Stimulated activated CD4-positive, alpha-beta T cell treated with anti-CD3 and anti-CD28 coated beads, Interleukin-2, amount 100 ng/mL, for 48 hours (primary cell): Measurements from ENCODE around the gene EFNA5.

Source experiments
- DNase-seq, 2 donors: peaks; one replicate each; pipeline ENCODE4 v3.0.0-alpha.2; 2020

EFNA5 gene

GRCh38 chr5:107385708-107386107, 285.0 kb downstream of the EFNA5 start:
- no peak for DNase-seq

DNA sequence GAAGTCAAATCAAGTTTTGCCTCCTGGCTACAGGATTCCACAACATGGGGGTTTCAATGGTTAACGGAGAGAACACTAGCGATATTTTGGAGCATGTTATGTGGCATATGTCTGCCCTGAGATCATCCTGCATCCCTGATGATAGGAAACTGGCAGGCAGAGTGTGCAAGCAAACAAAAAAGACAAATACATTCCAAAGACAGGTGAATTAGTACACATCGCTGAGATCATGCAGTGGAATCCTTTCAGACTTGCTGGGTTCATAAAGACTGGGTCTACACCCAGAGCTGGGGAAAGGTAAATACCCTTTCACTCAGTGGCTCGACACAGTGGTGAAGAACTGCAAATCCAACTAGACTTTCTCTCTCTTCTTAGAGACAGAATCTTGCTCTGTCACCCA, 286.5 kb downstream of the EFNA5 start:
- DNase-seq: no peak

DNA sequence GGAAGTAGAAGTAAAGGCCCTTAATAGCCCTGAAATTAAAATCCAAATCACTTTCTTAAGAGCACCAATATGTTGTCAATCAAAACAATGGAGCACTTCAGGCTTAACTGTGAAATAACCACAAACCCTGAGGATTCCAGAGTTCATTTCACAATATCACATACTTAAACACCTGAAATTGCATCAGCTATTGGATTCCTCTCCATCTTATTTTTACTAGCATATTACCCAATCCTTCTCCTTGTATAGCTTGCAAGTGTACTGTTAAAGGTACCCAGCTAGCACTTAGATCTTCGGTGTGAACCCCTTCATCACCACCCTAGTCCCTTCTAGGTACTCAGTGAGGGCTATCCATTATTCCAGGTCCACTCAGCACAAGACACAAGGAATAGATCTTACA, 287.3 kb downstream of the EFNA5 start:
- no peak for DNase-seq

- DNase-seq: no peak
Observed at GRCh38 chr5:107381189-107381856, 289.4 kb downstream of the EFNA5 start.

GRCh38 chr5:107380654-107381053, 290.1 kb downstream of the EFNA5 start:
- DNase-seq: no peak

DNA sequence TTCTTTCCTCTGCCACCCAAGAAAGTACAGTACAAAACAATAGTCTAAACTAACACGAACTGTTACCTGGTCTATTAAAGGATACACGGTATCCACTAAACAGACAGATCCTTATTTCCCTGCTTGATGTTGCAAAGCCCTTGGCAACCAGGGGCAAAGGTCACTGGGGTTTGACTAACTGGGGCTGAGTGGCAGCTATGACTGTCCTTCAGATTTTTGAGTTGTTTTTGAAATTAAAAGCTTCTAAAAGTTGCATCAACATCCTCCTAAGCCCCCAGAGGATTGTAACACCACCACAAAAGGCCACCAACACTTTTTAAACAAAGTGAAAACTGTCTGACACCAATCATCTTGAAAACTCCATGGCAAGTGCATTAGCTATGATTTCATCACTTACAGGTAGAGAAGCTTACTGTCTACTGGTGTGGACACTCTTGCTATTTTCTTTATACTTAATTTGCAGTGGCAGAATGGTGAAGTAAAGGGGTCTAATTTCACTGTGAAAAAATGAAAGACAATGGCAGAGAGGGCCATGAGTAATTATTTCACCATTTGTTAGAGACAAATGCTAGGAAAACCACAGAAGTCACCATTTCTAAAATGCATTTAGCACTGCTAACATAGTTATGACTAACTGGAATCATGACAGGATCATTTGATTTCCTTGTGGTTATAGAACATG, 292.4 kb downstream of the EFNA5 start:
- DNase-seq: no peak

GRCh38 chr5:107377277-107377609, 293.5 kb downstream of the EFNA5 start:
- no peak for DNase-seq

- DNase-seq: no peak
Observed at GRCh38 chr5:107376546-107377276, 294.0 kb downstream of the EFNA5 start.

DNA sequence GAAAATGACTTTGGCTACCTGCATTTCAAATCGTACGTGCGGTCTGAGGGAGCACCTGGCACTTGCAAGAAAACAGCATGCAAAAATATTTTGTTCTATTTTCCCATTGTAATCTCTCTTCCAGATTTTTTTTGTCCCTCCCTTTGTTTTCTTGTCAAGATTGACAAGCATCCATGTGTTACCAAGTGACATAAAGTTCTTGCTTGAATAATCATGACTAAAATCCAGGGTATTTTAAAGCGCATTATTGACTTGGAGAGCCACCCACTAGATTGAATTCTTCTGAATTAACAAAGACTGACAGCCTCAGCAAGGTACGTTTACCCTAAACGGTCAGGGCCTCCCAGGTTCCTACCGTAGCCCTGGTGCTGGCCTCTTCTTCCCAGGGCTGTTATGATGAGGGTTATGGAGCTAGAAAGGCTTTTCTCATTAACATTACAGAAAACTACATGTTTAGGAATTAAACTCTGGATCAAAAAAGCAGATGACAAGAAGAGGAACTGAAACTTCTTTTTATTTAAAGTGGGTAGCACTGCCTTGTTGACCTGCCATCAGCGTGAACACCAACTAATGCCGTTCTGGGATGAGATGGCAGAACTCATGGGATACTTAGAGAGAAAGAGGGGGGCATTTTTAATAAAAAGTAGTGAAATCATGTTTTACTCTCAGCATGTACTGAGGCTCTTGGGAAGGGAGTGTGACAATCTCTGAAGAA, 297.0 kb downstream of the EFNA5 start:
- DNase-seq: no peak

- no peak for DNase-seq
Observed at GRCh38 chr5:107372723-107373450, 297.9 kb downstream of the EFNA5 start.

DNA sequence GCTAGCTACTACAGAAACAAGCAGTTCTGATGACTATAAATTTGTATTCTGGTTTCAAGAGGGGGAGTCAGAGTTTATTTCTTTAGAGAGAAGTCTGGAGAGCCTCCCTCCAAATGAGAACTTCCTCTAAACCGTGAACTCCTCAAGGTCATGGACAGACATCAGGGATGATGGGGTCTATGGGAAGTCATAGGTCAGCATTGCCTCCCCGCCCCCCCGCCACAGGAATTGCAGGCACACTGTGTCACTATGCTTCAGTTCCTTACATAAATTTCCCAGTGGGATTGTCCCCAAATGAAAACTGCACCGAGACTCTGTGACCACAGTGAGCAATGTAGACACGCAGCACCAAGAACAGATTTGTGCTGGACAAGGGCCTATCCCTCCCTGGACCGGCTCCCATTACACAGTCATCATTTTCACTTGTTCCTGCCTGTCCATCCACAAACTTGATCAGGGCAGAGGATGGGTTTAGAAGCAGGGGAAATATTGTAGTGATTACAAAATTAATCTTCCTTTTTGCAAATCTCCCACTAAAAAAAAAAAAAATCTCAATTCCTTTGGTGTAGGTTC, 300.3 kb downstream of the EFNA5 start:
- DNase-seq: no peak

DNA sequence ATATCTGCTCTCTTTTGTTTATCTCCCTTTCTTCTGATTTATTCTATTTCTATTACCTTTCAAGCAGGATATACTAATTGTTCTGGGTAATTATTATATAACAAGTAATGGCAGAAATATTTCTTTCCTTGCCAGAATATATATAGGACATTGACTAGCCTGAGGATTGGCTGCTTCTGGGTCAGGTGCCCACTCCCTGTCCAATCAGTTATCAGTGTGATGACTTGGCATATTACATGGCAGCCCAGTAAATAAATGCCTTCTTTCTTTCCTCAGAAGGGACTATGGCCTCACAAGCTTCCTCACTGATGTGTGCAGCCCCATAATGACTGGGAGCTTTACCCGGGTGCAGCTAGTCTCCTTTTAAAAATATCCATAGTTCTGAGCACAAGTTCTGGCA, 301.1 kb downstream of the EFNA5 start:
- no peak for DNase-seq

DNA sequence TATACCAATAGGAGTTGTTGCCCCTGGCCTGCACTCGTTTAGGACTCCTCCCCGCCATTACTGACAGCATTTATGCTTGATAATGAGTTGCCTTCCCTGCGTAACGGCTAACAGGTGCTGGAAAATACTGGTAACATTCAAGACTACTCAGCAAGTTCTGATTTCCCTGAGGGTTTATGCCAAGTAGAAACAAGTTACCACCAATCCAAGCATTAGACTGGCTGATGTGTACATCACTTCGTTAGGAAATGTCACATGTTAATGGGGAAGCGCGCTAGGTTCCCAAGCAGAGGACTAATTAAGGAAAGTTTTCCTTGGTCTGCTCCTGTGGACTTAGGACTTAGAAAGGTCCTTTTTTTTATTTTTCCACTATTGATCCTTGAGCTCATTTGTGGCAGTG, 302.1 kb downstream of the EFNA5 start:
- no peak for DNase-seq

DNA sequence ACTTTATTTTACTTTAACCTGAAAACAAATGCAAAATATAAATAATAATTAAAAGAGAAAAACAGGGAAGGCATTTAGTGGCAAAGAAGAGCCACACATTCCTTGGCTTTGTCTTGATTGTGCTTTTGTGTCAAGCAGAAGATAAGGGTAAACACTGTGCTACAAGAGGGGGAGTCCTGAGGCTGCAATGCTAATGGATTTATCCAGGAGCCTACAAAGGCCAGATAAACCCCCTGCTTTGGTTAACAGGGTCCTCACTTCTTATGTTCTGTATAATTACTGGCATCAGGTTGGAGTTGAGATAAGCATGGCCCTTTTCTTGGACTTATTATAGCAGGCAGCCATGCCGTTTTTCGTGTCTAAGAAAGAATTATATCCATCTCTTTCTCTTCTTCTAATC, 302.8 kb downstream of the EFNA5 start:
- no peak for DNase-seq

DNA sequence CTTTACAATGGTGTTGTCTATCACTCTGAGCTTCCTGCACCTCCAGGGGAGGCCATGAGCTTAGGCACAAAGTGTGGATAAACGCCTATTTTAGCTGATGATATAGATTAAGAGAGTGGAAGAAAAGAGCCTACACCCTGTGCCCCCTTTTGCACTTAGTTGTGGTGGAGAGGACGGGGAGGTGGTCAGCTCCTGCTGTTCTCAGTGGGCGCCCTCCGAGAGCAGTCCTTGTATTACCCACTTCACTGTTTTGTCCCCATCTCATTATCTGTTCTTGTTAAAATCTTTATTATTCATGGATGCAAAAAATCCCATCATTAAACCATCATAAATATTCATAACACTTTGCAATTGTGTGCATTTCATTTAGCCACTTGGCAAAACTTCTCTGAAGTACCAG, 303.3 kb downstream of the EFNA5 start:
- no peak for DNase-seq

DNA sequence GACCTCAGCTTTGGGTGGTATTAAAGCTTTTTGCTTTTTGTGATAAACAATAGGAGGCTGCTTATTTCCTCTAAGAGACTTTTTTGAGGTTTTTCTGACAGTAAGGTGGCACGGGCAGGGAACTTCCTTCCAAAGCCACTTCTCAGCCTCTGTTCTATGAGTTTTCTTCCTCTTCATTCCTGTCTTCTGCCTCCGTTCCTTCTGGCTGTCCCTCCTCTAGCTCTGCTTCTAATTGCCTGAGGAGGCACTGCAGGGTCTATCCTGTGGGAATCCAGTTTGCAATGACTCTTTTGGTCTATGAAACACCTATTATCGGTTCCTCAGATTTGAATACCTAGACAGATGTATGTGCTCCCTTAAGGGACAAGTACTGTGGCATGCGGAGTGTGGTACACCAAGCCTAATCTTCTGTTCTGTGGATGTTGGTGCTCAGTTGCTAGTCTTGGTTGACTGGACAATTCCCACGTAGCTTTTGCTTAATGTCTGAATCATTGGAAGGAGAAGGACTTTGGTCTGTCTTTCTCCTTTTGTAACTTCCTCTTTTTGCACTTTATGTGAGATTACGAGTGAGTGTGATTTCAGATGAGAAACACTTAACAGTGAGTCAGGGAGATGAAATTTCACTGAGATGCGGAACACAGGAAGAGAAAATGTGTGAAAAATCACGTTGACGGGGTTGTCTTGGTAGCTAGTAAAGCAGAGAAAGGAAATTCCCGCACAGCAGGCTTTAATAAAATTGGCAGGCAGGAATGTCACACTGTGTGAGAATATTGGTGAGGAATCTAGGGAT, 305.2 kb downstream of the EFNA5 start:
- DNase-seq: no peak

GRCh38 chr5:107364443-107365319, 306.1 kb downstream of the EFNA5 start:
- no peak for DNase-seq

- DNase-seq: no peak
Observed at GRCh38 chr5:107363768-107364167, 307.0 kb downstream of the EFNA5 start.

GRCh38 chr5:107361945-107362344, 308.8 kb downstream of the EFNA5 start:
- no peak for DNase-seq

DNA sequence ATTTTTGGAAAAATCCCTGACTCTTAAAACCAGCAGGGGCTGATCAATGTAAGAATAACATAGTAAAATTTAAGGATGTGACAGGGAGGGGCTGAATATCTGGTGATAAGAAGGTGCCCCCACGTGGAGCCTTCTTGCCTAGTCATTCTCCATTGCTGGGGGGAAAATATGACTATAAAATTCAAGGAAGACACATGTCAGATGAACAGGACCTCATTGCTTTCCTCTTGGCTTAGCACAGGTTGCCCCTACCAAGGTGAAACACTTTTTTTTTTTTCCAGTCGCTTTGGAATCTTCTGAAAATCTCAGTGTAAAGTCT, 310.9 kb downstream of the EFNA5 start:
- no peak for DNase-seq
